PC-3 (cell line): ENCODE results near the gene TMEM132D.

ENCODE experiments used
- EZH2 ChIP-seq: fragments of 300-600 bp; sonication (generic); IDR thresholded peaks from one replicate; pipeline ENCODE4 v1.6.1; 2017; ENCODE audit warnings: antibody characterized with exemption, mild to moderate bottlenecking, low read length; ENCODE audit not compliant: unreplicated experiment
- EZH2phosphoT487 ChIP-seq: fragments of 300-600 bp; sonication (generic); IDR thresholded peaks from 2 replicates; pipeline ENCODE4 v1.6.1; 2018; ENCODE audit warnings: mild to moderate bottlenecking, antibody characterized with exemption, low read length, borderline replicate concordance
- TF ChIP-seq, protein P1 (sequence below): fragments of 300-600 bp; sonication (generic); conservative IDR thresholded peaks from 2 replicates; pipeline ENCODE4 v1.5.1; 2017; ENCODE audit warnings: antibody characterized with exemption, low read depth, mild to moderate bottlenecking, low read length

- TF ChIP-seq, protein P1, sequence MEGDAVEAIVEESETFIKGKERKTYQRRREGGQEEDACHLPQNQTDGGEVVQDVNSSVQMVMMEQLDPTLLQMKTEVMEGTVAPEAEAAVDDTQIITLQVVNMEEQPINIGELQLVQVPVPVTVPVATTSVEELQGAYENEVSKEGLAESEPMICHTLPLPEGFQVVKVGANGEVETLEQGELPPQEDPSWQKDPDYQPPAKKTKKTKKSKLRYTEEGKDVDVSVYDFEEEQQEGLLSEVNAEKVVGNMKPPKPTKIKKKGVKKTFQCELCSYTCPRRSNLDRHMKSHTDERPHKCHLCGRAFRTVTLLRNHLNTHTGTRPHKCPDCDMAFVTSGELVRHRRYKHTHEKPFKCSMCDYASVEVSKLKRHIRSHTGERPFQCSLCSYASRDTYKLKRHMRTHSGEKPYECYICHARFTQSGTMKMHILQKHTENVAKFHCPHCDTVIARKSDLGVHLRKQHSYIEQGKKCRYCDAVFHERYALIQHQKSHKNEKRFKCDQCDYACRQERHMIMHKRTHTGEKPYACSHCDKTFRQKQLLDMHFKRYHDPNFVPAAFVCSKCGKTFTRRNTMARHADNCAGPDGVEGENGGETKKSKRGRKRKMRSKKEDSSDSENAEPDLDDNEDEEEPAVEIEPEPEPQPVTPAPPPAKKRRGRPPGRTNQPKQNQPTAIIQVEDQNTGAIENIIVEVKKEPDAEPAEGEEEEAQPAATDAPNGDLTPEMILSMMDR, result no peak
- TF ChIP-seq EZH2phosphoT487 (no peak), EZH2 (no peak)
Measured at GRCh38 chr12:129550353-129550752, 353.5 kb downstream of the TMEM132D start.
